GM21526 (cell line): Measurements from ENCODE around the gene PUDP.

Experiments used
- ATAC-seq: cut with Tn5 transposase; IDR thresholded peaks from one replicate; pipeline ENCODE4 v1.9.1; 2021; ENCODE audit warnings: moderate library complexity; ENCODE audit not compliant: unreplicated experiment, low FRiP score

The PUDP gene

DNA sequence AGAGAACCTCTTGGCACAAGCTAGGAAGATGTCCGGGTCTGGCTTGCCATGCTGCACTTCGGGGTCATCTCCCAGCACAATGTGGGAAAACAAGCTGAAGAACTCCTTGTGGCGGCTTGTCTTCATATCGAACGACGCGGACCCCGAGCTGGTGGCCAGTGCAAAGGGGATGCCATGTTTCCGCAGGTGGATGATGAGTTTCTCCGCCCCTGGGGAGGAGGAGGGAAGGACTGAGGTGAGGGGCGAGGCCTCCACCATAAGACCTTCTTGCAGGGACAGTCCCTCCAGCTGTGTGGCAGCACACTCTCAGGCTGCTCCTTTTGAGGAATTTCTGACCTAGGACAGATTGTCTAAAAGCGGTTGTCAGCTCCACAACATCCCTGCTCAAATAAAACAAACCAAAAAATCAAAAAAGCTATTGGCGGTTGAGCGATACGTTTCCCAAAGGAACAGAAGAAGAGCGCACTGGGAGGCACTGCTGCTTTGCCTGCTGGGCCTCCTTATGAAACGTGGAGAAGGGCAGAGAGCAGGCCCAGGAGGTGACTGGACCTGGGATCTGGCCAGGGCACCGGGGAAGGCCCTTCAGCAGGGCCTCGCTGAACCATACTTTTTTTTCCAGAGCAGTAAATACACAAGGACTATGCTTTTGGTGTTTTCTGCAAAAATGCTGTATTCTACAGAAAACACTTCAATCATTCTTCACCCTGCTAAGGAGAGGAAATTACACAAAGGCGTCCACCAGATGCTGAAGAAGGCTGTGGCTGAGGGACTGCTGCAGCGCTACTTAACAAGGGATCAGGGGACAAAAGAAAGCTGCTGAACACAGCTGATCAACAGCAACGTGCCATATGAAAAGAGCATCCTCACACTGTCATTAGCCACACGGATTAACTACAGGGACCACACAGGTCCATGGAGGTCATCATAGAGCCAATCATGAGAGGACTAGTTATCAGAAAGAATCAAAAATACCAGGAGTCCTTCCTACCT, 70.4 kb downstream of the PUDP start:
- ATAC-seq = no peak

DNA sequence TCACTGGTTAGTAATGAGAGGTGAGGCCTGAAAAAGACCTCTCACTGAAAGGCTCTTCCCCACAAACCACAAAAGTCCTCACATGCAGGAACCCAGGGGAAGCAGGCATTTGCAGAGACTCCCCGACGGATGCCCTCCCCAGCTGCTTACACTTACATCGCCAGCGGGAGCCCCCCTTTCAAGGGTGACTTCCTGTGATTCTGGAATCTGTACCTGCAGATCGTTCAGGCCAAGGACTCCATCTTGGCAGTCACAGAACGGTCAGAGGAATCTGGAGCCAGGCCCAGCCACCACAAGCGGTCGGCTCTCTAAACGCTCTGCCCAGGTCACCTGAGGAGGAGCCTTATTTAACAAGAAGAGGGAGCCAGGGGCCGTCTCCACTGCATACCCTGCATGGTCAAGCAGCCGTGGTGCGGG, 71.7 kb downstream of the PUDP start:
- no peak for ATAC-seq

DNA sequence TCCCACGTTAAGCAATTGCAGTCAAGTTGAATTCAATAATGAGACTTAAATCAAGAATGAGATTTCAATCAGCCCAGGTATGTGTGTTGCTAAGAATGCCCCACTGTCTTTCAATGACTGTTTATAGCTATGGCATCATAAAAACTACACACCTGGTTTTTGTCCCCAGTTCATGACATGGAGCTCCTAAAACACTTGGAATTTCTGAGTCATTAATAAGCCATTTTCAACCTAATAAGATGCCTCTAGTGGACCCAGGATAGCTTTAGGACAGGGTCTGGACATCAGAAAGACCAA, 73.1 kb downstream of the PUDP start:
- ATAC-seq = no peak

DNA sequence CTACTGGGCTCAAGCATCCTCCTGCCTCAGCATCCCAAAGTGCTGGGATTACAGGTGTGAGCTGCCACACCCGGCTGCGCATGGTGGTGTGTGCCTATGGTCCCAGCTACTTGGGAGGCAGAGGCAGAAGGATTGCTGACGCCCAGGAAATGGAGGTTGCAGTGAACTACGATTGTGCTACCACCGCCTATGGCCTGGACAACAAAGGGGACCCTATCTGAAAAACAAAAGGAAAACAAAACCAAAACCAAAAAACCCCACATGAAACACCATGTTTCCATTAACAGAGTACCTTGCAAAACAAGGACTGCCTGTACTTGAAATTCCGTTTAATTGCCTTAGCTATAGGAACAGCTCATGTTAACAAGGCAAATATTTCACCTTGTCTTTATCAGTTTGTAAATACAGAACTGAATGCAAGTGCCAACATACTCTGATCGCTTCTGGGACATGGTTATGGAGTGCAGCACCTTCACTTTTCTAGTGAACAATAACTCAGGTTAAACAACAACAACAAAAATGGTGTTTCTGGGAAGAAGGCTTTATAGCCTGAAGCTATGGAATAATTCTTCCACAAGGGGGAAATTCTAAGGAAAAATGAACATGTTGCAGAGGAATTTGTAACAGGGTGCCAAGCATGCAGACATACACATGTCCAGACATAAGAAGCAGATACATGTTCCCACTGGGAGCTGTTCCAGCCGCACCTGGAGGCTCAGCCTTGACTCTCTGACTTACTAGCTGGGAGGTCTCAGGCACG, 73.6 kb downstream of the PUDP start:
- no peak for ATAC-seq

DNA sequence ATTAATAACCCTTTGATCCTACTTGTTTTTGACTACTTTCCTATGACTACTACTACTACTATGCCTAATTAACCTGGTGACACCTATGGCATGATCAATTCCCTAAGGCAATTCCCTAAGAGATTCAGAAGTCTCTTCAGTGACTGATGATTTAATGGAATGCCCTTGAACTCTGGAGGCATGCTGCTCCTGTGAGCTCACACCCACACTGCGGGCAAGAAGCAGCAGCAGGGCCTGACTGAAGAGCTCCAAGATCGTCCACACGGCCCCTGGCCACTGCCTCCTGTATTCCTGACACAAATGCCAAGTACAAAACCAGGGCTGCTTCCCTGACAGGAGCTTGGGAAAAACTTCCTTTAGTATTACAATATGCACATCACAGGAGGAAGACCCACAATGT, 74.6 kb downstream of the PUDP start:
- no peak for ATAC-seq

DNA sequence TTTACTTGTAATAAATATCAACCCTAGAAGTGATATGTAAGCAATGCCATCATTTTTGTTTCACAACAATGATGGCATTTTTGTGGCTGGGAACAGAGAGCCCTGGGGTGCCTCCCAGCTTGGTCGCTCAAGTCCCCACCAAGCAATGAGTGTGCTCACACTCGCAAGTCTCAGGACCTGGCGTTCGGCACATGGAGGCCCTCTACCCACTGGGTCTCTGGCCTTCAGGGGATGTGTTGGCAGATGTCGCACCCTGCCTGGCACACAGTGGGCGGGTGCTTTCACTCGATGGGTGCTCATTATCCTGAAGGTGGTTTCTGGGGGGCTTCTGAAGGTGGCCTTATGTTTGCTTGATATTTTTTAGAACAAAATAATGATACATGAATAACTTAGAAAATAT, 75.1 kb downstream of the PUDP start:
- ATAC-seq = no peak

DNA sequence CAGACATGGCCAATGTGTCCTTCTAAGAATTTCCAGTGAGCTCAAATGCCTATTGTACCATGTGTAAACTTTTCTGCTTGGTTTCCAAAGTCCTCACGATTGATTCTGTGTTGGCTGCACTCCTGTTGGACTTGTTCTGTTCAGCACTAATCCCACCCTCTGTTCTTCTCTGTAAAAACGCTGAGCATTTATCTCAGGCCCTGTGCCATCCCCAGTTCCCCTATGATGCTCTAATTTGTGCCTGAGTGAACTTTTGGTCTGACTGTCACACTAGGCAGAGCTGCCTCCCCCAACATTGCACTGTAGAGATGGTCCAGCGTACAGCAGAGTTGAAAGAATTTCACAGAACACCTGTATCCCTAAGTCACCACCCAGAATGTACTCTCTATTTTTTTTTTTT, 76.6 kb downstream of the PUDP start:
- ATAC-seq = no peak

DNA sequence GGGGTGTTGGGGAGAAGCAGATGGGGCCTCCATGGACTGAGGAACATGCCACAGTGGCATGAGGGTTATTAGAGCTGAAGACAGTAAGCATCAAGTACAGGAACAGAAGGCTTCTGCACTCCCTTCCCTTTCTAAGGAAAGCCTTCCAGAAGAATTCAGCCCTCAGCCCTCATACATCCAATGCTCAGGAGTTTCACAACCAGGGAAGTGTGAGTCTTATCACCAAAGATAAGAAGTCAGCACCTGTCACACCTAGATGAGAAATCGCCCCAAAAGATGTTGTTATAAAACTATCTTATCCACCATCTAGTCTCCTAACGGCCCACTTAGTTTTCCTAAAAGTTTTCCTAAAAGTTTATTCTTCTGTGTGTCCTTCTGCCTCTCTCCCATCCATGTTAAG, 78.4 kb downstream of the PUDP start:
- ATAC-seq = no peak

DNA sequence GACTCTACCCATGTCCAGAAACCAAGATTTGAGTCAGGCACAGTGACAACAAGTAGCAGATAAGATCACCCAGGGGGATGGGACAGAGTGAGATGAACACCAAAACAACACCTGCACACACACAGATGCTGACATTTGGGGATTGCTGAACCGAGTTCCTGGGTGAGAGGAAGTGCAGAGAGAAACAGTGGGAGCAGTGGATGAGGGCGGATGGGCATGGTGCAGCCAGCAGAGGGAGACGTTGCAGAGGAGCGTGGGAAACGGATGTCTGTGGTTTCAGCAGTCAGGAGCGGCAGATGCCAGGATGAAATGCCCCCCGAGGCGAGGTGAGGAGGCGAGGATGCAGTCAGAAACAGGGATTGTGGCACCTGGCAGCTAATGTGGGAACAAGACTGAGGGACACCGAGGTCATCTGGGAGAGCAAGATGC, 79.0 kb downstream of the PUDP start:
- ATAC-seq = no peak

DNA sequence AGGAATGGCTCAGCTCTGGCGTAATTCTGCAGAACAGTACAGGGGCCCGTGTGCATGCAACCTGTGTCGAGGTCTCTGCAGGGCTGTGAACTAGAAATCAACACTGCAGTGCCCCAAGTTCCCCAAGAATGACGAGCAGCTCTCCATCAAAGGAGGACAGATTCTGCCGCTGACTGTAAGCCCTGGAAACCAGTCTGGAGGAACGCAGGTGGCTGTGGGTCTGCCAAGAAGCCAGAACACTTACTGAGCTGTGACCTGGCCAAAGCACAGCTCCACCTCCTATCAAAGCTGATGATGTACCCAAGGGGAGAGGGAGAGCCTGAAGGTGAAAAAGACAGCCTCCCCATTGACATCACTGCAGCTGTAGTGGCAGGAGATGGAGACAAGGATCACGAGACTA, 80.7 kb downstream of the PUDP start:
- ATAC-seq = no peak

DNA sequence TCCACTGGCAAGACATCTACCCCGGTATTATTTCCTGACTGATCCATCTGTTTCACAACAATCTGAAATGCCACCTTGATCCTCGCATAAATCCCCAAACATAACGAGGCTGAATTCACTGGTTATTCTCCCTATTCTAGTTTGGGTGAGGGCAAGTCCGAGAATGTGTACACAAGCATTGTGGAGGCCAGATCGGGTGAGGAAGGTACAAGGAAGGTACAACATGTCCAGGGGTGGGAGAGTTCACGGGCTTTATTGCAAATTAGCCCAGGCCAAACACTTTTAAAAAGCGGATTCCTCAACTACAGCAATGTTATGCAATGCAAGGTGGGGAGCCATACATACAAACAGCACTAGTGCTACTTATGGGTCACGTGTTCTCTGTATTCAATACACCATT, 82.5 kb downstream of the PUDP start:
- ATAC-seq = no peak

DNA sequence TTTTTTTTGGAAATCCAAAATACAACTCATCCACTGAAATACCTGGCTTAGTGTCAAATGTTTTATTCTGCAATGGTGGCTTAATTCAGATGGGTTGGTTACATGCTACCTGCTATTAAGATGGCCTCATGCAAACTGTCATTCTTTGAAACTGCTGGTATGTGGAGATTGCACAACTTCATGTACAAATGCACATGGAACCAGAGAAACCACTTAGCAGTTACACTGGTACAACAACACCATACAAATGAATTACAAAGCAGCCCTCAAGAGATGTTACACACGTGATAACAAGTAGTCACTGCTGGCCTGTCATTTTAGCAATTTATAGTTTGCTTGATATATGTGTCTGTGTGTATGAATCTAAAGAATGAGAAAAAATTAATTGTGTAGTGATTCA, 85.0 kb downstream of the PUDP start:
- no peak for ATAC-seq

DNA sequence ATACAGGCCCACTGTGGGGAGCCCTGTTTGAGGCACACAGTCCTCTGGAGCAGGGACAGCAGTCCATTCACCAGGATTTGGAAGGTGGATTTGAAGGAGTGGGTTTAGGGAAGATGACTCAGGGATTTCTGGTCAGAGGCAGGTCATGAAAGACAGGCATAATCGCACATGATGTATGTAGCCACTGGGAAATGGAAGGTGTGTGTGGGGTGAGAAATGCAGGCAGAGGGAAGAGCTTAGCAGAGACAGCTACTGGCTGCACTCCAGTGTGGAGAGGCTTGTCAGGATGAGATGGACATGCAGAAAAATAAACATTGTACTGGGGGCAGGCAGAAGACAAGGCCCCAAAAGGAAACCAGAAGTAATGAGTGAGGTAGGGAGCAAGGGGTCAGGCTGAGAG, 85.7 kb downstream of the PUDP start:
- ATAC-seq = no peak

DNA sequence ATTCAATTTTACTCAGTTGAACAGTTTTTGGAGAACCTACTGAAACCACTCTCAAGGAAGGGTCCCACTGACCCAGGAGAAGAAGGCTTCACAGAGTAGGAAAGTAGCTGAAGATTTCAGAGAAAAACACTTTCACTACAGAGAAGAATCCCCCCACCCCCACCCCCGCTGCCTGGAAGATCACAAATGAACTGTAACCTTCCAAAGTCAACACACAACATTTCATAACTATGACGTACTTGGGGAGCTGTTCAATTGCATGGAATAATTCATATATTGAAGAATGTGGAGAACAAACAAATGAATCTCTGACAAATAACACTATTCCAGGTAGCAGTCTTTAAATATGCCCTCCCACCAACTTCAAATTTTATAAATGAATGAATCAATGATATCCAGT, 86.5 kb downstream of the PUDP start:
- ATAC-seq = no peak

DNA sequence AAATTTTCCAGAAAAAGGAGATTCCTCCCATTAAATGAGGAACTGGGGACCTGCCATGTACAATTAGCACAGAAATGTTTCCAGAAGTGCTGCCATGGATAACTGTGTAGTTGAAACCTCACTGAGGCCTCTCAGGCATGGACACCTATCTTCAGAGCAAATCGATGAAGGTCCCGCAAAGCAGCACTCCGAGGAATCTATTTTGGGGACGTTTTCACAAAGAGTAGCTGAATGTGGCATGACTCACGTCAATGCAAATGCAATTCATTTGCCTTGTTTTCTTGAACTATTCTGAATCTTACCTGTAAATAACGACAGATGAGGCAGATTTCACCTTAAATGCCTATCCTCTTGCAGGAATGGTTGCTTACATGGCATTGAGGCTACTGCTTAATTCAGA, 87.5 kb downstream of the PUDP start:
- no peak for ATAC-seq

DNA sequence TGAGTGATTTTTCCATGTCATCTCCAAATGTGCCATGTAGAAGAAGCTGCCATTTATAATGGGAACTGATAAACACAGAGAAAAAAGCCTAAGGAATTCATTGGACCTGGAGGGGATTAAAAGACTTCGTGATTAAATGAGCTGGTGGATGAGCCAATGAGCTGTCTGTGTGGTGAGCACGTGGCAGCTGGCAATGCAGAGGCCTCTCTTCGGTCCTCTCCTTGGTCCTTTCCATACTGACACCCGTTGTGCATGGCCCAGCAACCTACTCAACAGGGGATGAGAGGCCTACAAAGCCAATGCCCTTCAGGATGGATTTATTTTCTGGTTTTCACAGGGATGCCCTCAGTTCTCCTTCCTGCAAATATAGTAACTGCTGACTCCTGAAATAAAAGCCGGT, 88.1 kb downstream of the PUDP start:
- ATAC-seq = peak; percentile 5

DNA sequence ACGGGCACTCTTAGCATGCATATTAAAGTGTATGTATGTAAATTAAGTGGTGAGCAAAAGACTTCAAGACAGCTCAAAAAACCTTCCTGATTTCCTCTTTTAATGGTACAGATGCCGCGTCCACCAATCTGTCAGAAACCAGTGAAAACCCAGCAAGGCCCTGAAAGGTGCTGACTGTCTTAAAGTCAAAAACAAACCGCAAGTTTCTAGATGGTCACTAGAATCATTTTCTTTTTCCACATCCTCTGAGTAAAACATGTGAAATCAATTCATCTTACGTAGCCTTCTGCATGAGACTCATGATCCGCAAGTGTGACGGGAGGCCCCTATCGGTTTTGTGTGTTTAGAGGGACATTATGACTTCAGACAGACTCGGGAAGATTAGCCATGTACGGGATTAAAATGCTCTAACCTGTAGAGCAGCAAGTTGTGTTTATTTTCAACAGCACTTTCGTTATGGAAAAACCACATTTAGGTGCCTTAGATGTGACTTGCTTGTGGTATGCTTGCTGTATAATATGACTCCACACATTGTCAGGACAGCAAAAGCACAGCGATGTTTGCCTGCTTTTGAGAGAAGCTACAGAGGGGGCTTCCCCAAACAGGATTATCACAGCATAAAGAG, 88.6 kb downstream of the PUDP start:
- peak; percentile 95 for ATAC-seq

DNA sequence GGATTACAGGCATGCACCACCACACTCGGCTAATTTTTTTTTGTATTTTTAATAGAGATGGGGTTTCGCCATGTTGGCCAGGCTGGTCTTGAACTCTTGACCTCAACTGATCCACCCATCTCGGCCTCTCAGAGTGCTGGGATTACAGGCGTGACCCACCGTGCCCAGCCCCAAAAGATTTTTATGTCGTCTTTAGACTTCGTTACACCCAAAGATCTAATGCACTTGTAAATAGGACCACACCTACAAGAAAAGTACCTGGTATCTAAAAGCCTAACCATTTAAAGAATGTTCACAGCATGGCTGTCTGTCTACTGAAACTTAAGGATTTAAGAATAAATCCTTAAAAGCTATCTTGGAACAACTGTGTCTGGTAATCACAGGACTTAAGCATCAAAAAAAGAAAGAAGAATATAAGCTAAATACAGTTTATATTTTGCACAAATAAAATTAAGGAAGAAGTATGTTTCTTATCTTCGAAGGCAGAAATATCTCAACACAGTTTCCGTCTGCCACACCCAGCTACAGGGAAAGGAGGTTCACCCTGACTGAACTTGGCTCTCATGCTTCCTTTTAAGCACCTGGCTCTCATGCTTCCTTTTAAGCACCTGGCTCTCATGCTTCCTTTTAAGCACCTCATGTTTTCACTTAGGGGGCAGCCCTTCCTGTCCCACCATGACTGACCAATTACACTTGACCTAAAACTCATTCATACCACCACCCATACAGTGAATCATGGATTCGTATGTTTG, 92.4 kb downstream of the PUDP start:
- ATAC-seq = no peak

DNA sequence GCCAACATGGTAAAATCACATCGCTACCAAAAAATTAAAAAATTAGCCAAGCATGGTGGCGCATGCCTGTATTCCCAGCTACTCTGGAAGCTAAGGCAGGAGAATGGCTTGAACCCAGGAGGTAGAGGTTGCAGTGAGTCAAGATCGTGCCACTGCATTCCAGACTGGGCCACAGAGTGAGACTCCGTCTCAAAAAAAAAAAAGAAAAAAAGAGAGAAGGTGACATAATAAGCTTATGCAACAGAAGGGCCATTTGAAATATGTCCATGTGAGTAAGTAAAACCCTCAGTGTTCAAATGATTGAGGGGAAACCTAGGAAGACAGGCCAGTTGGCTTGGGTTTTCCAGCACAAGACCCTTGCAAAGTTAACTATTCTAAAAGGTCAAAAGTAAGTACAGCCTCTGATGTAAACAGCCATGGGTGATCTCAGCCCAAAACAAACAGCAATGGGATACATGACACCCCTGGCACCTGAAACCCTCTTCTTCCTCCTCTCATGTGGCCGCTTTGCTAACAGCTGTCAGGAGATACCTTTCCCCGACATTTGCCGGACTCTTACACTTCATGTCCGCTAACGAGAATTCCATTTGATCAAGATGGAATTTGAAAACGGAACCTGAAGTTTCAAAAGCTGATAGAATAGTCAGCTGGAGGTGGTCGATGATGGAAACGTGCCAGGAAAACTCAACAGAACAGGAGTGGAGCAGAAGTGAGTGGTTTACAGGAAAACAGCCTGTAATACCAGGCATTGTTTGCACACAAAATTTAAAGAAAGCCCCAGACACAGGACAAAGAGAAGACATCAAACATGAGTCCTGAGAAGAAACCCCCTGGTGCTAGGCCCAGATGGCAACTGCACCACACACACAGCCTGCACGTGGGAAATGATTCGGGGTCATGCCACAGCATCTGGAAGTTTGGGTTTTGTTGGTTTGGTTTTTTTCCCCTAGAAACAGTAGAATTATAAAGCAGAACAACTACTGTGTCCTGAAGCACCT, 93.4 kb downstream of the PUDP start:
- no peak for ATAC-seq

DNA sequence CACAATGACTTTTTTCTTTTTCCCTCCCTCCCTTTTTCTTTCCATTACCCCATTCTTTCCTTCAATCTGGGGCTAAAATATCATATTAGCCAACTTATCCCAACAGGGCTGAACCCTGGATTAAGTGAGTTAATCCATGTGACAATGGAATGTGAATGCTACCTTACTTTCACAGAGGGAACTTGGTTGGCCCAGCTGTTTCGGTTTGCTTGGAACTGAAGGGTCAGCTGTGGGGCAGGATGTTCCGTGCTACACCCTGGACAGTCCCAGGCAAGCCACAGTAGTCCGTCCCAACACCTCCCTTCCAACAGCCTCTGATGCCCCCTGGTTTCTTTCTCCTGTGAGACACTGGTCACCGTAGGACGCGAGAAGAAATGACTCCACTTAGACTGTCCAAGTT, 95.4 kb downstream of the PUDP start:
- no peak for ATAC-seq
